GM13977 (cell line): Measurements from ENCODE around the gene KLHL15.

Experiments used
- DNase-seq: peaks from one replicate; pipeline ENCODE4 v3.0.0; 2012; ENCODE audit warnings: low spot score
- in situ Hi-C: fragments of 300-500 bp; cut with MboI; formaldehyde crosslinking; loops from one replicate; pipeline ENCODE4 v1.12.0; 2022; ENCODE audit warnings: low sequenced_read_pairs, low pct_unique_long_range_greater_than_20kb, mixed read lengths, inconsistent platforms; ENCODE audit not compliant: unreplicated experiment
- TF ChIP-seq, protein P1 (sequence below): IDR thresholded peaks from 2 replicates; pipeline ENCODE4 v1.5.1; 2012; ENCODE audit warnings: mild to moderate bottlenecking, control low read depth; ENCODE audit not compliant: insufficient read depth; ENCODE audit errors: extremely low read depth, missing control alignments

Gene KLHL15

DNA sequence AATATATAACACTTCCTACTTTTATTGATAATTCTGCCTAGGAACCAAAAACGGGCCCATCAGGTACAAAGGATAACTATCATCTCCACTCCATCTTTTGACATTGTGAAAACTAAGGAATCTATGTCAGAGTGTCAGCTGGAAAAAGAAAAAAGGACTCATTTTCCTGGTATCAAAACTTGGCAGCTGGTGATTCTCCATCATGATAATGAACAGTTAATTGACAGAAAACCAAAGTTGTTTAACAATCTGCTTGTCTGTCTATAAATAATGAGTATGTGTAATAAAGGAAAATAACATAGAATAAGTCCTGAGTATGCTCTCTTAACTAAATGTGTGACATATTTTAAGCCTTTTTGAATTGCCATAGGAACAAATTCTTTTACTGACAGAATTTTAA lies 87.8 kb downstream of the KLHL15 start:
- TF ChIP-seq, protein P1, sequence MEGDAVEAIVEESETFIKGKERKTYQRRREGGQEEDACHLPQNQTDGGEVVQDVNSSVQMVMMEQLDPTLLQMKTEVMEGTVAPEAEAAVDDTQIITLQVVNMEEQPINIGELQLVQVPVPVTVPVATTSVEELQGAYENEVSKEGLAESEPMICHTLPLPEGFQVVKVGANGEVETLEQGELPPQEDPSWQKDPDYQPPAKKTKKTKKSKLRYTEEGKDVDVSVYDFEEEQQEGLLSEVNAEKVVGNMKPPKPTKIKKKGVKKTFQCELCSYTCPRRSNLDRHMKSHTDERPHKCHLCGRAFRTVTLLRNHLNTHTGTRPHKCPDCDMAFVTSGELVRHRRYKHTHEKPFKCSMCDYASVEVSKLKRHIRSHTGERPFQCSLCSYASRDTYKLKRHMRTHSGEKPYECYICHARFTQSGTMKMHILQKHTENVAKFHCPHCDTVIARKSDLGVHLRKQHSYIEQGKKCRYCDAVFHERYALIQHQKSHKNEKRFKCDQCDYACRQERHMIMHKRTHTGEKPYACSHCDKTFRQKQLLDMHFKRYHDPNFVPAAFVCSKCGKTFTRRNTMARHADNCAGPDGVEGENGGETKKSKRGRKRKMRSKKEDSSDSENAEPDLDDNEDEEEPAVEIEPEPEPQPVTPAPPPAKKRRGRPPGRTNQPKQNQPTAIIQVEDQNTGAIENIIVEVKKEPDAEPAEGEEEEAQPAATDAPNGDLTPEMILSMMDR, result no peak
- in situ Hi-C loops, result no loop called here
- DNase-seq, result no peak

DNA sequence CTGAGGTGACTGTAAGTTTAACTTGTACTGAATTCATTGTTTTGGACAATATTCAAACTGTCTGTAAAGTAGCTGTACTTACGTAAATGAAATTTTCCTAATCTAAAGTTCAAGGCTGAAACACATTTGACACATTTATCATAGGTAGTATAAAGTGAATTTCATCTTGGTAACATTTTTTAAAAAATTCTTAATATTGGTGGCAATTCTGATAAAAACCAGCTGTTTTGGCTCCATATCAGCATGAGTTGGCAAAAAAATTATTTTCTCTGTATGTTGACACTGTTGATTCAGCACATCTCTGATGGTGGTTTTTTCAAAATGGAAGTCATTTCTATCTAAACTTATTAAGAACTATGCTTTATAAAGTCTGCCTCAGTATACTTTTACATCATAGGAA lies 88.3 kb downstream of the KLHL15 start:
- DNase-seq, result no peak
- TF ChIP-seq, protein P1, result no peak
- in situ Hi-C loops, result no loop called here

DNA sequence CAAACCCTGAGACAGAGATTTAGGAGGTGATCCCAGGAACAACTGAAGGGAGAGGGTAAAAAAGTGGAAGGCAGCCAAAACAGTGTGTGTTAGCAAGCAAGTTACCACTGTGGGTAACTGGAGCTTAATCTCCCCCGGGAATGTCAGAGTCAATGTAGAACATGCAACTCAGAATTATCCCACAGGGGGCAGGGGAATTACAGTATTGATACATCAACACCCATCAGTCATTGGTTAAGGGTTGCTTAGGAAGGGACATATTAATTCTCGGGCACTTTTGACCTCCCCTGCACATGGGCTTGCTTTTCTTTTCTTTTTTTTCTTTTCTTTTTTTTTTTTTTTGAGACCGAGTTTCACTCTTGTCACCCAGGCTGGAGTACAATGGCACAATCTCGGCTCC lies 89.9 kb downstream of the KLHL15 start:
- TF ChIP-seq, protein P1, result no peak
- in situ Hi-C loops, result no loop called here
- DNase-seq, result no peak

DNA sequence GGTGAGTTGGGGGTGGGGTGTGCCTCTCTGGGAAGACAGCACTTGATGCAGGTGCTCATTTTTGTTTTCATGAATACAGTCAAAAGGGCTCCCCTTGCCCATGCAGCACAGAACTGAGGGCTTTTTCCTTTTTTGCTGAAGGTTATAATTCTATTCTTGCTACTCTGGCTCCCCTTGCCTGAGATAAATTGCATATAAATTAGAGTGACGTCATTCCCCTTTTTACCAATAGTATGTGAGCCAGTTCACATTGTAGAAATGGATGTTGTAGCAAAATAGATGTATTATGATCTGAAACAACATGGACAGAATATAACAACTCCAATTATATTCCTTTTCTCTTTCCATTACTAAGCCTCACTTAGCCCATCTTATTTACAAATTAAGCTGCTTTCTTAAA lies 90.8 kb downstream of the KLHL15 start:
- no peak for DNase-seq
- TF ChIP-seq, protein P1, result no peak
- in situ Hi-C loops, result no loop called here

DNA sequence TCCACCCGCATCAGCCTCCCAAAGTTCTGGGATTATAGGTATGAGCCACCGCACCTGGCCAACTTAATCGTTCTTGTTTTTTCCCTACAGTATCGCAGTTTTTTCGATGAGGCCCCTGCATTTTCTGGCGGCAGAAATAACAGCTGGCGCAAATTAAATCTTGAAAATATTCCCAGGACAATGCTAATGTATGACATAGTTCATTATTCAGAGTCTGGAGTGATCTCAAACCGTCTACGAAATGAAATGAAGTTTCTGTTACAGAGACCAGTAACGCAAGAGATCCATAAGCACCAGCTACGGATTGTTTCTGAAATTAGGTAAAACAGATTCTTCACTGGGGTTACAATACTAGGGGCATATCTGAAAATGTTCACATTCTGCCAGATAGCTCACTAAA lies 91.9 kb downstream of the KLHL15 start:
- no peak for DNase-seq
- in situ Hi-C loops, result no loop called here

More for the DNA sequence above, 91.9 kb downstream of the KLHL15 start:
- TF ChIP-seq, protein P1, result no peak
